Panc1 (cell line): ENCODE results near the gene ARHGAP23. TPM values are rescaled to one million over a fixed set of nuclear protein-coding genes. Genes with fewer than 3 reads are reported as not detected.

ENCODE experiments used
- ATAC-seq: fragments of 200-7000 bp; cut with Tn5 transposase; 2 replicates; pipeline ENCODE4 v1.9.1; 2020; ENCODE audit warnings: mild to moderate bottlenecking, moderate library complexity
- BruUV-seq: library from RNA; stranded (reverse); fragments of 400-500 nt; replicated peaks from 2 replicates; lab custom pipeline; 2021; lab: Mats Ljungman, UMichigan
- CTCF ChIA-PET: fragments of 300-600 bp; sonication (Branson Sonifier 250); formaldehyde crosslinking; loops from one replicate; lab custom pipeline; 2022; ENCODE audit warnings: antibody characterized with exemption; lab: Charles Lee
- POLR2A ChIA-PET: fragments of 300-600 bp; sonication (Branson Sonifier 250); formaldehyde crosslinking; loops from one replicate; lab custom pipeline; 2022; ENCODE audit warnings: antibody characterized with exemption; lab: Charles Lee
- DNase-seq: peaks from one replicate; pipeline ENCODE4 v3.0.0-alpha.2; 2010; ENCODE audit warnings: low read depth, low spot score
- H3K27ac ChIP-seq: 2 replicates; pipeline ENCODE4 v1.5.1; 2011; ENCODE audit warnings: mild to moderate bottlenecking, low read length, inconsistent platforms
- H3K27me3 ChIP-seq: fragments of 200-500 bp; sonication (Bioruptor generic); 2 replicates; pipeline ENCODE4 v1.6.0; 2014; ENCODE audit warnings: low read length, inconsistent platforms; ENCODE audit not compliant: control insufficient read depth, insufficient read depth
- H3K36me3 ChIP-seq: fragments of 200-500 bp; sonication (Bioruptor generic); 2 replicates; pipeline ENCODE4 v1.5.1; 2014; ENCODE audit warnings: inconsistent platforms, mild to moderate bottlenecking, low read length, moderate library complexity; ENCODE audit not compliant: control insufficient read depth, insufficient read depth
- H3K4me1 ChIP-seq: 2 replicates; pipeline ENCODE4 v1.5.1; 2011; ENCODE audit warnings: inconsistent platforms, mild to moderate bottlenecking, low read length, moderate library complexity; ENCODE audit not compliant: control insufficient read depth, insufficient read depth
- H3K4me3 ChIP-seq, 2 experiments: 2 replicates each; pipeline ENCODE4 v1.5.1; 2011 to 2012; ENCODE audit warnings: low read depth in 2 of 2, low read length in 2 of 2, mild to moderate bottlenecking in 2 of 2, inconsistent platforms in 1 of 2, moderate library complexity in 1 of 2
- H3K9me3 ChIP-seq: fragments of 200-500 bp; sonication (Bioruptor generic); 2 replicates; pipeline ENCODE4 v1.5.1; 2014; ENCODE audit warnings: low read depth, mild to moderate bottlenecking, inconsistent platforms, low read length, moderate library complexity; ENCODE audit not compliant: control insufficient read depth, insufficient read depth
- POLR2AphosphoS5 ChIP-seq: IDR thresholded peaks from 2 replicates; pipeline ENCODE4 v1.6.1; 2012; ENCODE audit warnings: mild to moderate bottlenecking, low read depth, low read length, moderate library complexity
- SIN3A ChIP-seq: IDR thresholded peaks from 2 replicates; pipeline ENCODE4 v1.6.1; 2012; ENCODE audit warnings: low read depth, mild to moderate bottlenecking, low read length, moderate library complexity, borderline replicate concordance; ENCODE audit not compliant: insufficient read depth
- TCF7L2 ChIP-seq: IDR thresholded peaks from 2 replicates; pipeline ENCODE4 v1.6.1; 2011; ENCODE audit warnings: mild to moderate bottlenecking, low read depth, low read length, inconsistent platforms
- in situ Hi-C: cut with HindIII; loops from 2 replicates; pipeline ENCODE4 v1.10.0; 2016; ENCODE audit warnings: low sequenced_read_pairs, low pct_unique_long_range_greater_than_20kb
- intact Hi-C: fragments of 100-400 bp; cut with micrococcal nuclease; formaldehyde crosslinking; loops from one replicate; pipeline ENCODE4 v1.10.0; 2022; ENCODE audit not compliant: unreplicated experiment
- total RNA-seq: library from RNA; stranded (reverse); gene quantifications from one replicate; pipeline ENCODE4 v1.2.1, GENCODE V29; 2021; ENCODE audit not compliant: unreplicated experiment
- TF ChIP-seq, protein P1 (sequence below), 2 experiments: IDR thresholded peaks; 2 replicates each; pipeline ENCODE4 v1.6.1; 2011 to 2012; ENCODE audit warnings: low read depth in 2 of 2, control low read depth in 1 of 2, low read length in 1 of 2, mild to moderate bottlenecking in 1 of 2, moderate library complexity in 1 of 2; ENCODE audit not compliant: insufficient read depth in 1 of 2
- TF ChIP-seq, protein P2 (sequence below): fragments of 450-650 bp; IDR thresholded peaks from 2 replicates; pipeline ENCODE4 v1.5.1; 2017; ENCODE audit warnings: mild to moderate bottlenecking

ARHGAP23 gene
- total RNA-seq, 1 experiment from 2014 or later = 33.0 TPM

DNA sequence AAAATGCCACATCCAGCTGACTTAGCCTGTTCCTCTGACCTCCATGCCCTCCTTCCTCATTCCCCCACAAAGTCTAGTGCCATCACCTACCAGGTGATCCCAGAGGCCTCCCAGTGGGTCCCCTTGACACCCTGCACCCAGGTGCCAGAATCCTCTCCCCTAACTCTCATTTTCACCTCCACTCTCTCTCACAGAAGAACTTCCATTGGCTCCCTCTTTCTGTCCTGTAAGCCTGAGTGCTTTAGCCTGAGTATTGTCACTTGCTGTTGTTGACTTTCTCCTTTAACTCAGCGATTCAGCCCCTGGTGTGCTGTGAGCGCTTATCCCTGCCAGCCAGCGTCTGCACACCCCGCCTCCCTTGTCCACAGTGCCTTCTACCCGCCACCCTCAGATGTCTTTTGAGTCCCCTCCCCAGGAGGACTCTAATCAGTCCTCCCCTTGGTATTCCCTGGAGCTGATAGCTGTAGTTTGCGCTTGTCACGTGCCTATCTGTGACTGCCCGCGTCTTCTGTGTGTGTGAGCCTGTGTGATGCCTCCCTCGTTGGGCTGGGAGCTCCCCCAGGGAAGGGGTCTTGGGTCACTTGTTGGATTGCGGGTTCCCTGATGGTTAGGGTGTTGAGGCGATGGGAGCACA is 31.9 kb downstream of the ARHGAP23 start:
- Histone ChIP-seq H3K4me1 (peaks cover 16% of the 10 kb centered on the region), H3K27me3 (no peaks in the 10 kb centered on the region), H3K27ac (no peak overlapping the region), H3K9me3 (no peaks in the 10 kb centered on the region), H3K4me3 (no peak overlapping the region), H3K36me3 (no peaks in the 10 kb centered on the region)
- BruUV-seq = no TSS peak
- no peak for ATAC-seq
- in situ Hi-C loops (no loop called here), intact Hi-C loops (no loop called here)
- no peak for DNase-seq
- TF ChIP-seq TCF7L2 = no peak
- TF ChIP-seq, protein P1, sequence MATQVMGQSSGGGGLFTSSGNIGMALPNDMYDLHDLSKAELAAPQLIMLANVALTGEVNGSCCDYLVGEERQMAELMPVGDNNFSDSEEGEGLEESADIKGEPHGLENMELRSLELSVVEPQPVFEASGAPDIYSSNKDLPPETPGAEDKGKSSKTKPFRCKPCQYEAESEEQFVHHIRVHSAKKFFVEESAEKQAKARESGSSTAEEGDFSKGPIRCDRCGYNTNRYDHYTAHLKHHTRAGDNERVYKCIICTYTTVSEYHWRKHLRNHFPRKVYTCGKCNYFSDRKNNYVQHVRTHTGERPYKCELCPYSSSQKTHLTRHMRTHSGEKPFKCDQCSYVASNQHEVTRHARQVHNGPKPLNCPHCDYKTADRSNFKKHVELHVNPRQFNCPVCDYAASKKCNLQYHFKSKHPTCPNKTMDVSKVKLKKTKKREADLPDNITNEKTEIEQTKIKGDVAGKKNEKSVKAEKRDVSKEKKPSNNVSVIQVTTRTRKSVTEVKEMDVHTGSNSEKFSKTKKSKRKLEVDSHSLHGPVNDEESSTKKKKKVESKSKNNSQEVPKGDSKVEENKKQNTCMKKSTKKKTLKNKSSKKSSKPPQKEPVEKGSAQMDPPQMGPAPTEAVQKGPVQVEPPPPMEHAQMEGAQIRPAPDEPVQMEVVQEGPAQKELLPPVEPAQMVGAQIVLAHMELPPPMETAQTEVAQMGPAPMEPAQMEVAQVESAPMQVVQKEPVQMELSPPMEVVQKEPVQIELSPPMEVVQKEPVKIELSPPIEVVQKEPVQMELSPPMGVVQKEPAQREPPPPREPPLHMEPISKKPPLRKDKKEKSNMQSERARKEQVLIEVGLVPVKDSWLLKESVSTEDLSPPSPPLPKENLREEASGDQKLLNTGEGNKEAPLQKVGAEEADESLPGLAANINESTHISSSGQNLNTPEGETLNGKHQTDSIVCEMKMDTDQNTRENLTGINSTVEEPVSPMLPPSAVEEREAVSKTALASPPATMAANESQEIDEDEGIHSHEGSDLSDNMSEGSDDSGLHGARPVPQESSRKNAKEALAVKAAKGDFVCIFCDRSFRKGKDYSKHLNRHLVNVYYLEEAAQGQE (IDR thresholded peaks at IDR 0.05; ENCODE audit: insufficient read depth in 1 of 2, low read depth in 2 of 2, low read length in 1 of 2) = no peak
- TF ChIP-seq SIN3A = no peak
- TF ChIP-seq, protein P2, sequence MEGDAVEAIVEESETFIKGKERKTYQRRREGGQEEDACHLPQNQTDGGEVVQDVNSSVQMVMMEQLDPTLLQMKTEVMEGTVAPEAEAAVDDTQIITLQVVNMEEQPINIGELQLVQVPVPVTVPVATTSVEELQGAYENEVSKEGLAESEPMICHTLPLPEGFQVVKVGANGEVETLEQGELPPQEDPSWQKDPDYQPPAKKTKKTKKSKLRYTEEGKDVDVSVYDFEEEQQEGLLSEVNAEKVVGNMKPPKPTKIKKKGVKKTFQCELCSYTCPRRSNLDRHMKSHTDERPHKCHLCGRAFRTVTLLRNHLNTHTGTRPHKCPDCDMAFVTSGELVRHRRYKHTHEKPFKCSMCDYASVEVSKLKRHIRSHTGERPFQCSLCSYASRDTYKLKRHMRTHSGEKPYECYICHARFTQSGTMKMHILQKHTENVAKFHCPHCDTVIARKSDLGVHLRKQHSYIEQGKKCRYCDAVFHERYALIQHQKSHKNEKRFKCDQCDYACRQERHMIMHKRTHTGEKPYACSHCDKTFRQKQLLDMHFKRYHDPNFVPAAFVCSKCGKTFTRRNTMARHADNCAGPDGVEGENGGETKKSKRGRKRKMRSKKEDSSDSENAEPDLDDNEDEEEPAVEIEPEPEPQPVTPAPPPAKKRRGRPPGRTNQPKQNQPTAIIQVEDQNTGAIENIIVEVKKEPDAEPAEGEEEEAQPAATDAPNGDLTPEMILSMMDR = no peak
- TF ChIP-seq POLR2AphosphoS5 = no peak
- ChIA-PET POLR2A (no interaction called here), CTCF (no interaction called here)

DNA sequence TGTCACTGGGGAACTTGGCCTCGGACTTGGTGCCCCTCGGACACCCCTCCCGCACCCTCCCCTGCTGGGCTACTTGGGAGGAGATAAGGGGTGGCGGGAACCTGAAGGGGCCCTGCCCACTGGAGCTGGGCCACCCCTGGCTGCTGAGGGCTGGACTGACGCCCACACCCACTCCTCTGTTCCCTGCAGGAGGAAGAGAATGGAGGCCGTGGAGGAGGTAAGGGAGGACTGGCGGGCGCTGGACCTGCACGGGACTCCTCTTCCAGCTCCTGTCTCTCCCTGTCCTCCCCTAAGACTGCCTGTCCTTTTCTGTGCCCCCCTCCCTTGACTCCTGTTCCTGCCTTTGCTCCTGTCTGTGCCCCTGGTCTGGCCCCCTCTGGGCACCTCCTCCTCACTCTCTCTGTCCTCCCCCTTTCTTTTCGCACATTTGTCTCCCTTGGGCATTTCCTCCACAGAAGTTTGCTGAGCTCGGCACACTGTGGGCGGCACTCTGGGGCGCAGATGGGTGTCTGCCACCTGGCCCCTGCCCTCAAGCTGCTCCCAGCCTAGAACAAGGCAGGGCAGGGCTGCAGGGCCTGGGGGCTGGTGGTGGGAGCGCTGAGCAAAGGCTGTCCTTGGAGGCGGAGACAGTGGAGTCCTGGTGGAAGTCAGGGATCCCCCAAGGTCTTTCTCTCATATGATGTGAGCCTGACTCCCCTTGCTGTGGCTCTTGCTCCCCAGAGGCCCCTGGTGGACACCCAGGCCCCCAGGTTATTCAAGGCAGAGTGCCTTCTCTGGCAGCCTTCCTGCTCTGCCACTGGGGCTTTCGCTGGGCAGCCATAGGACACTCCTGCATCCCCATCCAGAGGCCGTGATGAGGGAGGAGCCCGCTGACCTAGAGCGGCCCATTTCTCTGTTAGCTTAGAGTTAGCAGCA is 32.7 kb downstream of the ARHGAP23 start:
- H3K27me3 ChIP-seq = no peaks in the 10 kb centered on the region
- no peaks in the 10 kb centered on the region for H3K36me3 ChIP-seq
- POLR2A ChIA-PET = no interaction called here
- no peak overlapping the region for H3K27ac ChIP-seq
- BruUV-seq = no TSS peak
- ATAC-seq = no peak
- no peak overlapping the region for H3K4me3 ChIP-seq
- in situ Hi-C loops = no loop called here
- CTCF ChIA-PET = no interaction called here
- no peak for DNase-seq
- TF ChIP-seq, protein P1 (IDR thresholded peaks at IDR 0.05; ENCODE audit: insufficient read depth in 1 of 2, low read depth in 2 of 2, low read length in 1 of 2) = no peak
- no peak for TF ChIP-seq TCF7L2
- TF ChIP-seq, protein P2 = no peak
- no peak for TF ChIP-seq SIN3A
- no peak for TF ChIP-seq POLR2AphosphoS5
- intact Hi-C loops = no loop called here
- H3K9me3 ChIP-seq = no peaks in the 10 kb centered on the region
- H3K4me1 ChIP-seq = peaks cover 9% of the 10 kb centered on the region
